HL-60 (cell line): ENCODE results near the gene ATRNL1.

Experiments used
- GABPA ChIP-seq: IDR thresholded peaks from 2 replicates; pipeline ENCODE4 v1.6.1; 2012; ENCODE audit warnings: low read depth
- POLR2AphosphoS5 ChIP-seq: IDR thresholded peaks from 2 replicates; pipeline ENCODE4 v1.6.1; 2012; ENCODE audit warnings: low read depth
- REST ChIP-seq: IDR thresholded peaks from 2 replicates; pipeline ENCODE4 v1.6.1; 2012; ENCODE audit warnings: low read depth; ENCODE audit not compliant: insufficient replicate concordance
- SPI1 ChIP-seq: IDR thresholded peaks from 2 replicates; pipeline ENCODE4 v1.6.1; 2012; ENCODE audit warnings: low read depth, mild to moderate bottlenecking, borderline replicate concordance
- TF ChIP-seq, protein P1 (sequence below): IDR thresholded peaks from one replicate; pipeline ENCODE4 v1.5.1; 2011; ENCODE audit warnings: low read length, control low read depth, inconsistent platforms; ENCODE audit not compliant: insufficient read depth

DNA sequence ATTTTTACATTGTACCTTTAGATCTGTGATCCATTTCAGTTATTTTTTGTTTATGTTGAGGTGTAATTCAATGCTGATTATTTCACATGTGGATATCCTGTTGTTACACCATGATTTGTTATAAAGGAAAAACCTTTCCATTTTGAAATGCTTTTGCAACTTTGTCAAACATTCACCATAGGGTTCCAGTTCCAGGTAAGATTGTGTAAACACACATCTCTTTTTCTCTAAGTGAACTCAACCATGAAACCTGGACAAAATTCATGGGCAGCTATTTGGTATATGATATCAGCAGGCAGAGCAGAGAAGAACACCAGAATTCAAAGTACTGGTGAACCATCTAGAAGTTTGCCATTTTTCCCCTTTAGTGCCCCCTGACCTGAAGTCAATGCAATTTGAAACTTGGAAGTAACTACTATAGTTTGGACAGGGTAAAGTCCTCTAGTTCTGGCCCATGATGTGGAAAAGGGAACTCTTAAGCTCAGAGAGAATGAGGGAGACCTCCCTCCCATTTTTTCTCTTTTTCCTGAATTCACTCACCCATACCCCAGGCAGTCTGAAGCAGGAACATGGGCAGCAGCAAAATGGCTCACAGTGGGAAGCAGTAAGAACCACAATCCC, 446.1 kb downstream of the ATRNL1 start:
- TF ChIP-seq, protein P1, sequence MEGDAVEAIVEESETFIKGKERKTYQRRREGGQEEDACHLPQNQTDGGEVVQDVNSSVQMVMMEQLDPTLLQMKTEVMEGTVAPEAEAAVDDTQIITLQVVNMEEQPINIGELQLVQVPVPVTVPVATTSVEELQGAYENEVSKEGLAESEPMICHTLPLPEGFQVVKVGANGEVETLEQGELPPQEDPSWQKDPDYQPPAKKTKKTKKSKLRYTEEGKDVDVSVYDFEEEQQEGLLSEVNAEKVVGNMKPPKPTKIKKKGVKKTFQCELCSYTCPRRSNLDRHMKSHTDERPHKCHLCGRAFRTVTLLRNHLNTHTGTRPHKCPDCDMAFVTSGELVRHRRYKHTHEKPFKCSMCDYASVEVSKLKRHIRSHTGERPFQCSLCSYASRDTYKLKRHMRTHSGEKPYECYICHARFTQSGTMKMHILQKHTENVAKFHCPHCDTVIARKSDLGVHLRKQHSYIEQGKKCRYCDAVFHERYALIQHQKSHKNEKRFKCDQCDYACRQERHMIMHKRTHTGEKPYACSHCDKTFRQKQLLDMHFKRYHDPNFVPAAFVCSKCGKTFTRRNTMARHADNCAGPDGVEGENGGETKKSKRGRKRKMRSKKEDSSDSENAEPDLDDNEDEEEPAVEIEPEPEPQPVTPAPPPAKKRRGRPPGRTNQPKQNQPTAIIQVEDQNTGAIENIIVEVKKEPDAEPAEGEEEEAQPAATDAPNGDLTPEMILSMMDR: no peak
- TF ChIP-seq REST: no peak
- no peak for TF ChIP-seq POLR2AphosphoS5
- no peak for TF ChIP-seq GABPA
- TF ChIP-seq SPI1: no peak
